Measurements from ENCODE around the gene IDE. TPM values are rescaled to one million over a fixed set of nuclear protein-coding genes. Genes with fewer than 3 reads are reported as not detected.

IDE gene
- total and polyA plus RNA-seq, 10 of the 15 experiments (the other 5 are each of a cell fraction or from before 2014, with no cell fraction given): 11.6 to 54.5 (median 33.6) TPM

GRCh38 chr10:92505044-92505443 lies 68.8 kb downstream of the IDE start:
- Histone ChIP-seq H3K4me1 (ENCODE audit: control insufficient read depth, insufficient read depth, low read length) (no peaks in the 10 kb centered on the region), H3K36me3 (ENCODE audit: control insufficient read depth in 2 of 2, insufficient read depth in 2 of 2, low read length in 1 of 2) (peaks cover 0 to 7% of the 10 kb centered on the region in 2 experiments), H3K27me3 (replicated peaks in 1 of 2; ENCODE audit: control insufficient read depth in 2 of 2, insufficient read depth in 2 of 2, low read length in 1 of 2) (no peaks in the 10 kb centered on the region), H3K4me3 (no peak overlapping the region), H3K9ac (ENCODE audit: control insufficient read depth, insufficient read depth, low read length) (no peak overlapping the region), H4K20me1 (ENCODE audit: control insufficient read depth, insufficient read depth) (no peaks in the 10 kb centered on the region), H3K4me2 (ENCODE audit: control insufficient read depth, insufficient read depth) (no peak overlapping the region), H3K79me2 (ENCODE audit: control insufficient read depth, insufficient read depth, low read length) (no peaks in the 10 kb centered on the region), H3K27ac (ENCODE audit: control insufficient read depth, insufficient read depth) (no peak overlapping the region), H2AFZ (ENCODE audit: control insufficient read depth, low read depth, low read length) (no peak overlapping the region), H3K9me3 (replicated peaks; ENCODE audit: control insufficient read depth, insufficient read depth, low read length) (no peaks in the 10 kb centered on the region)
- ChIA-PET CTCF (interaction anchor here (1.3 kb wide), 2 partner anchors 12 to 14 kb away, joined by 3 read pairs; no protein-coding TSS in a partner anchor), RAD21 (ENCODE audit: unreplicated experiment) (no interaction called here), POLR2A (no interaction called here), SMC1A (ENCODE audit: uncharacterized antibody, unreplicated experiment) (no interaction called here)
- no peak for DNase-seq (ENCODE audit: low read depth, low spot score)
- no peak for ATAC-seq
- WGBS (ENCODE audit: insufficient coverage, insufficient replicate concordance, low lambda C conversion rate, missing lambda C conversion rate): 87% methylated on average over 5 of the region's 5 CpGs
- in situ Hi-C loops (cut with MboI) (no loop called here), intact Hi-C loops (cut with micrococcal nuclease; ENCODE audit: unreplicated experiment) (no loop called here)
- BruUV-seq (replicated peaks): no TSS peak
- FAIRE-seq: no peak
- TF ChIP-seq ETV6 (conservative IDR thresholded peaks at IDR 0.05 in 1 of 2, IDR thresholded peaks at IDR 0.05 in 1 of 2; ENCODE audit: borderline replicate concordance in 1 of 2, low read depth in 1 of 2) (no peak), ZSCAN29 (IDR thresholded peaks at IDR 0.05) (no peak), SRF (IDR thresholded peaks at IDR 0.05; ENCODE audit: low read depth in 2 of 2, low read length in 2 of 2) (no peak), MEF2B (IDR thresholded peaks at IDR 0.05; ENCODE audit: partially characterized antibody, poor library complexity, severe bottlenecking) (no peak), ZNF384 (IDR thresholded peaks at IDR 0.05; ENCODE audit: borderline replicate concordance, low read depth, low read length) (no peak), FOXM1 (IDR thresholded peaks at IDR 0.05; ENCODE audit: low read depth, low read length) (no peak), STAT1 (conservative IDR thresholded peaks at IDR 0.05) (no peak), NFXL1 (IDR thresholded peaks at IDR 0.05; ENCODE audit: borderline replicate concordance) (no peak), HDGF (IDR thresholded peaks at IDR 0.05) (no peak), MYC (IDR thresholded peaks at IDR 0.05; ENCODE audit: insufficient read depth, insufficient read length, insufficient replicate concordance, low read length, severe bottlenecking) (no peak), SMAD1 (IDR thresholded peaks at IDR 0.05; ENCODE audit: low read depth, partially characterized antibody) (no peak), POLR2A (IDR thresholded peaks at IDR 0.05; ENCODE audit: low read depth, low read length) (no peak)
- TF ChIP-seq, protein P1, sequence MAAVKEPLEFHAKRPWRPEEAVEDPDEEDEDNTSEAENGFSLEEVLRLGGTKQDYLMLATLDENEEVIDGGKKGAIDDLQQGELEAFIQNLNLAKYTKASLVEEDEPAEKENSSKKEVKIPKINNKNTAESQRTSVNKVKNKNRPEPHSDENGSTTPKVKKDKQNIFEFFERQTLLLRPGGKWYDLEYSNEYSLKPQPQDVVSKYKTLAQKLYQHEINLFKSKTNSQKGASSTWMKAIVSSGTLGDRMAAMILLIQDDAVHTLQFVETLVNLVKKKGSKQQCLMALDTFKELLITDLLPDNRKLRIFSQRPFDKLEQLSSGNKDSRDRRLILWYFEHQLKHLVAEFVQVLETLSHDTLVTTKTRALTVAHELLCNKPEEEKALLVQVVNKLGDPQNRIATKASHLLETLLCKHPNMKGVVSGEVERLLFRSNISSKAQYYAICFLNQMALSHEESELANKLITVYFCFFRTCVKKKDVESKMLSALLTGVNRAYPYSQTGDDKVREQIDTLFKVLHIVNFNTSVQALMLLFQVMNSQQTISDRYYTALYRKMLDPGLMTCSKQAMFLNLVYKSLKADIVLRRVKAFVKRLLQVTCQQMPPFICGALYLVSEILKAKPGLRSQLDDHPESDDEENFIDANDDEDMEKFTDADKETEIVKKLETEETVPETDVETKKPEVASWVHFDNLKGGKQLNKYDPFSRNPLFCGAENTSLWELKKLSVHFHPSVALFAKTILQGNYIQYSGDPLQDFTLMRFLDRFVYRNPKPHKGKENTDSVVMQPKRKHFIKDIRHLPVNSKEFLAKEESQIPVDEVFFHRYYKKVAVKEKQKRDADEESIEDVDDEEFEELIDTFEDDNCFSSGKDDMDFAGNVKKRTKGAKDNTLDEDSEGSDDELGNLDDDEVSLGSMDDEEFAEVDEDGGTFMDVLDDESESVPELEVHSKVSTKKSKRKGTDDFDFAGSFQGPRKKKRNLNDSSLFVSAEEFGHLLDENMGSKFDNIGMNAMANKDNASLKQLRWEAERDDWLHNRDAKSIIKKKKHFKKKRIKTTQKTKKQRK (IDR thresholded peaks at IDR 0.05; ENCODE audit: low read depth, low read length): no peak
- TF ChIP-seq, protein P2, sequence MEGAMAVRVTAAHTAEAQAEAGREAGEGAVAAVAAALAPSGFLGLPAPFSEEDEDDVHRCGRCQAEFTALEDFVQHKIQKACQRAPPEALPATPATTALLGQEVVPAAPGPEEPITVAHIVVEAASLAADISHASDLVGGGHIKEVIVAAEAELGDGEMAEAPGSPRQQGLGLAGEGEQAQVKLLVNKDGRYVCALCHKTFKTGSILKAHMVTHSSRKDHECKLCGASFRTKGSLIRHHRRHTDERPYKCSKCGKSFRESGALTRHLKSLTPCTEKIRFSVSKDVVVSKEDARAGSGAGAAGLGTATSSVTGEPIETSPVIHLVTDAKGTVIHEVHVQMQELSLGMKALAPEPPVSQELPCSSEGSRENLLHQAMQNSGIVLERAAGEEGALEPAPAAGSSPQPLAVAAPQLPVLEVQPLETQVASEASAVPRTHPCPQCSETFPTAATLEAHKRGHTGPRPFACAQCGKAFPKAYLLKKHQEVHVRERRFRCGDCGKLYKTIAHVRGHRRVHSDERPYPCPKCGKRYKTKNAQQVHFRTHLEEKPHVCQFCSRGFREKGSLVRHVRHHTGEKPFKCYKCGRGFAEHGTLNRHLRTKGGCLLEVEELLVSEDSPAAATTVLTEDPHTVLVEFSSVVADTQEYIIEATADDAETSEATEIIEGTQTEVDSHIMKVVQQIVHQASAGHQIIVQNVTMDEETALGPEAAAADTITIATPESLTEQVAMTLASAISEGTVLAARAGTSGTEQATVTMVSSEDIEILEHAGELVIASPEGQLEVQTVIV (IDR thresholded peaks at IDR 0.05; ENCODE audit: borderline replicate concordance, partially characterized antibody): no peak
- TF ChIP-seq, protein P3, sequence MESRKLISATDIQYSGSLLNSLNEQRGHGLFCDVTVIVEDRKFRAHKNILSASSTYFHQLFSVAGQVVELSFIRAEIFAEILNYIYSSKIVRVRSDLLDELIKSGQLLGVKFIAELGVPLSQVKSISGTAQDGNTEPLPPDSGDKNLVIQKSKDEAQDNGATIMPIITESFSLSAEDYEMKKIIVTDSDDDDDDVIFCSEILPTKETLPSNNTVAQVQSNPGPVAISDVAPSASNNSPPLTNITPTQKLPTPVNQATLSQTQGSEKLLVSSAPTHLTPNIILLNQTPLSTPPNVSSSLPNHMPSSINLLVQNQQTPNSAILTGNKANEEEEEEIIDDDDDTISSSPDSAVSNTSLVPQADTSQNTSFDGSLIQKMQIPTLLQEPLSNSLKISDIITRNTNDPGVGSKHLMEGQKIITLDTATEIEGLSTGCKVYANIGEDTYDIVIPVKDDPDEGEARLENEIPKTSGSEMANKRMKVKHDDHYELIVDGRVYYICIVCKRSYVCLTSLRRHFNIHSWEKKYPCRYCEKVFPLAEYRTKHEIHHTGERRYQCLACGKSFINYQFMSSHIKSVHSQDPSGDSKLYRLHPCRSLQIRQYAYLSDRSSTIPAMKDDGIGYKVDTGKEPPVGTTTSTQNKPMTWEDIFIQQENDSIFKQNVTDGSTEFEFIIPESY (IDR thresholded peaks at IDR 0.05): no peak
- TF ChIP-seq, protein P4, sequence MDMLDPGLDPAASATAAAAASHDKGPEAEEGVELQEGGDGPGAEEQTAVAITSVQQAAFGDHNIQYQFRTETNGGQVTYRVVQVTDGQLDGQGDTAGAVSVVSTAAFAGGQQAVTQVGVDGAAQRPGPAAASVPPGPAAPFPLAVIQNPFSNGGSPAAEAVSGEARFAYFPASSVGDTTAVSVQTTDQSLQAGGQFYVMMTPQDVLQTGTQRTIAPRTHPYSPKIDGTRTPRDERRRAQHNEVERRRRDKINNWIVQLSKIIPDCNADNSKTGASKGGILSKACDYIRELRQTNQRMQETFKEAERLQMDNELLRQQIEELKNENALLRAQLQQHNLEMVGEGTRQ (IDR thresholded peaks at IDR 0.05; ENCODE audit: borderline replicate concordance, low read depth, low read length): no peak

Measured in GM12878 (cell line).